ENCODE results near the gene ATG16L1. TPM values are rescaled to one million over a fixed set of nuclear protein-coding genes. Genes with fewer than 3 reads are reported as not detected.

The ATG16L1 gene
- 17.2 and 18.5 TPM in 2 replicates for total RNA-seq (2014; rRNA removed; shearing (Covaris generic))
- 16.2 and 16.7 TPM in 2 replicates for polyA plus RNA-seq (2016; fragmentation: Nextera tagmentation; extraction: Ambion mirVana)

GRCh38 chr2:233251306-233252116, at the start of gene ATG16L1:
Gene ATG16L1 (plus strand): TSS chr2:233251673. CDS start chr2:233251828, 155 bp downstream.
- 1% methylated on average over 69 to 70 of the region's 75 CpGs for WGBS, 2 experiments (ENCODE audit: low coverage in 1 of 2, low lambda C conversion rate in 2 of 2, missing lambda C conversion rate in 2 of 2)
- H3K4me1 ChIP-seq (ENCODE audit: insufficient read depth) = peaks cover 17% of the 10 kb centered on the region
- H3K9me3 ChIP-seq (ENCODE audit: low read depth) = no peaks in the 10 kb centered on the region
- TF ChIP-seq EZH2 (IDR thresholded peaks at IDR 0.05; ENCODE audit: insufficient read depth, poor library complexity, severe bottlenecking) (no peak), EZH2phosphoT487 (IDR thresholded peaks at IDR 0.05; ENCODE audit: insufficient read depth, low read depth) (no peak)
- H3K4me2 ChIP-seq (ENCODE audit: unreplicated experiment) = peak within 1 kb of the TSS; percentile 95
- peaks cover 7% of the 10 kb centered on the region; the same call in 1 of the 2 replicates for H3K36me3 ChIP-seq (ENCODE audit: low read depth)
- peak within 1 kb of the TSS; percentile 82 for H3K9ac ChIP-seq
- H3K27ac ChIP-seq = peak within 1 kb of the TSS; percentile 49
- H4K20me1 ChIP-seq (ENCODE audit: insufficient read depth) = no peaks in the 10 kb centered on the region
- peaks cover 49% of the 10 kb centered on the region for H3K79me2 ChIP-seq (ENCODE audit: insufficient read depth)
- peak within 1 kb of the TSS; percentile 92 for H3K4me3 ChIP-seq
- peak; percentile 99 for DNase-seq
- H3K9me2 ChIP-seq (ENCODE audit: insufficient read depth) = no peaks in the 10 kb centered on the region
- peaks cover 19% of the 10 kb centered on the region for H3F3A ChIP-seq (ENCODE audit: insufficient read depth)
- peak within 1 kb of the TSS; percentile 93 for H2AFZ ChIP-seq
- H3K27me3 ChIP-seq (replicated peaks; ENCODE audit: insufficient read depth) = no peaks in the 10 kb centered on the region
- in situ Hi-C loops (cut with MboI) = no loop called here

DNA sequence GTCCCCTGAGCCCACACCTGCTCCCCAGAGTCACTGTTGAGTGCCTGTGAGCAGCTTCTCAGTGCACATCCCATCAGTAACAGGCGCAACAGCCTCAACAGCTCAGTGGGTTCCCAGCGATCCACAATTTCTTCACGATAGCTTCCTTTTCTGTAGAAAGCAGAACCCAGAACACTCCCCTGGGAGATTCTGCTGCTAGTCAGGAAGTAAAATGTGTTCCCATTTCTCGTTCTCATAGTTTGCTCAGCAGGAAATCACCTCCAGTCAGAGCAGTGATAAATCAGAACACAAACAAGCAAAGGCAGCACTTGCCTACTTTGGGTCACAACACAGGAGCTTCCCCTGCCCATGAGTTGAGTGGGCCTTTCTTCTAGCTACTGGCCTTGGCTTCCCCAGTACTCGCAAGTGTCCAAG, 48.9 kb upstream of the ATG16L1 start:
- Histone ChIP-seq H2AFZ (no peak overlapping the region), H3K4me1 (ENCODE audit: insufficient read depth) (no peaks in the 10 kb centered on the region), H3K9me2 (ENCODE audit: insufficient read depth) (no peaks in the 10 kb centered on the region), H3K27ac (no peak overlapping the region), H3F3A (ENCODE audit: insufficient read depth) (no peaks in the 10 kb centered on the region), H3K9me3 (ENCODE audit: low read depth) (no peaks in the 10 kb centered on the region), H4K20me1 (ENCODE audit: insufficient read depth) (no peaks in the 10 kb centered on the region), H3K9ac (no peak overlapping the region), H3K36me3 (ENCODE audit: low read depth) (no peaks in the 10 kb centered on the region), H3K79me2 (ENCODE audit: insufficient read depth) (no peaks in the 10 kb centered on the region), H3K27me3 (replicated peaks; ENCODE audit: insufficient read depth) (peaks cover 9% of the 10 kb centered on the region; the same call in 1 of the 2 replicates), H3K4me3 (no peak overlapping the region), H3K4me2 (ENCODE audit: unreplicated experiment) (no peak overlapping the region)
- 61 to 63% methylated on average over 5 of the region's 5 CpGs for WGBS, 2 experiments (ENCODE audit: low coverage in 1 of 2, low lambda C conversion rate in 2 of 2, missing lambda C conversion rate in 2 of 2)
- DNase-seq = no peak
- in situ Hi-C loops (cut with MboI) = no loop called here
- TF ChIP-seq EZH2 (IDR thresholded peaks at IDR 0.05; ENCODE audit: insufficient read depth, poor library complexity, severe bottlenecking) (no peak), EZH2phosphoT487 (IDR thresholded peaks at IDR 0.05; ENCODE audit: insufficient read depth, low read depth) (no peak)

DNA sequence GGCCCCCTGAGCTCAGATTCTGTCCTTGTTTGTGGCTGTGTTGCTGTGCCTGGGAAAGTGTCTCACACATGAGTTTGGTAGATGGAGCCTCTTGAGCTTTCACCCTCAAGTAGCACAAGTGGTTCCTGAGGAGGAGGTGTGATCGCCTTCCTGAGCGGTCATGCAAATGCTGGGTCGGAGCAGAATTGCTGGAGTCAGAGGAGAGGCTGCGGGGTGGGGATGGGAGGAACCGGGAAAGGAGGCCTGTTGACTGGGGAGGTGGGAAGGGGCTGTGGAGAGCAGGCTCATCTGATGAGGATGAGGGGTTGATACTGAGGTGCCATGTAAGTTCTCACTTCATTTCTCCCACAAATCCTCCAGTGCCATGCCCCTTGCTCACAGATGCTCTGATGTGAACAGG, 48.4 kb upstream of the ATG16L1 start:
- in situ Hi-C loops (cut with MboI) = no loop called here
- no peak overlapping the region for H3K4me2 ChIP-seq (ENCODE audit: unreplicated experiment)
- WGBS, 2 experiments (ENCODE audit: low coverage in 1 of 2, low lambda C conversion rate in 2 of 2, missing lambda C conversion rate in 2 of 2) = 73 to 79% methylated on average over 5 of the region's 5 CpGs

DNA sequence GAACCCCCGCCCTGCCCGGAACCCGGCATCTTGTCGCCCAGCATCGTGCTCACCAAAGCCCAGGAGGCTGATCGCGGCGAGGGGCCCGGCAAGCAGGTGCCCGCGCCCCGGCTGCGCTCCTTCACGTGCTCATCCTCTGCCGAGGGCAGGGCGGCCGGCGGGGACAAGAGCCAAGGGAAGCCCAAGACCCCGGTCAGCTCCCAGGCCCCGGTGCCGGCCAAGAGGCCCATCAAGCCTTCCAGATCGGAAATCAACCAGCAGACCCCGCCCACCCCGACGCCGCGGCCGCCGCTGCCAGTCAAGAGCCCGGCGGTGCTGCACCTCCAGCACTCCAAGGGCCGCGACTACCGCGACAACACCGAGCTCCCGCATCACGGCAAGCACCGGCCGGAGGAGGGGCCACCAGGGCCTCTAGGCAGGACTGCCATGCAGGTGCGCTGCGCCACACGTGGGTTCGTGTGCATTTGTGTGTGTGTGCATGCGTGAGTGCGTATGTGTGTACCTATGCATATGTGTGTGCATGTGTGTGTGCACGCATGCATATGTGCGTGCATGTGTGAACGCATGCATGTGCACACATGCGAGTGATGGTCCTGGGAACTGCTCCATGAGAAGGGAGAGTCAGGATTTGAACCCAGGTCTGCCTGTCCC, 47.1 kb upstream of the ATG16L1 start:
- H3K9ac ChIP-seq = no peak overlapping the region
- H3K4me1 ChIP-seq (ENCODE audit: insufficient read depth) = no peaks in the 10 kb centered on the region
- H3K27ac ChIP-seq = no peak overlapping the region
- DNase-seq = no peak
- no peaks in the 10 kb centered on the region for H3K9me3 ChIP-seq (ENCODE audit: low read depth)
- no peaks in the 10 kb centered on the region for H3K9me2 ChIP-seq (ENCODE audit: insufficient read depth)
- no peak overlapping the region for H2AFZ ChIP-seq
- no peaks in the 10 kb centered on the region for H3K79me2 ChIP-seq (ENCODE audit: insufficient read depth)
- H3K36me3 ChIP-seq (ENCODE audit: low read depth) = no peaks in the 10 kb centered on the region
- H3F3A ChIP-seq (ENCODE audit: insufficient read depth) = no peaks in the 10 kb centered on the region
- H4K20me1 ChIP-seq (ENCODE audit: insufficient read depth) = no peaks in the 10 kb centered on the region
- 90 to 92% methylated on average over 46 to 50 of the region's 50 CpGs for WGBS, 2 experiments (ENCODE audit: low coverage in 1 of 2, low lambda C conversion rate in 2 of 2, missing lambda C conversion rate in 2 of 2)
- no peak overlapping the region for H3K4me2 ChIP-seq (ENCODE audit: unreplicated experiment)
- H3K27me3 ChIP-seq (replicated peaks; ENCODE audit: insufficient read depth) = peaks cover 20% of the 10 kb centered on the region; the same call in 1 of the 2 replicates
- TF ChIP-seq EZH2 (IDR thresholded peaks at IDR 0.05; ENCODE audit: insufficient read depth, poor library complexity, severe bottlenecking) (no peak), EZH2phosphoT487 (IDR thresholded peaks at IDR 0.05; ENCODE audit: insufficient read depth, low read depth) (no peak)
- H3K4me3 ChIP-seq = no peak overlapping the region
- in situ Hi-C loops (cut with MboI) = no loop called here

More for the DNA sequence above, 48.4 kb upstream of the ATG16L1 start:
- H3K9me2 ChIP-seq (ENCODE audit: insufficient read depth) = no peaks in the 10 kb centered on the region
- no peak for DNase-seq
- H3K4me1 ChIP-seq (ENCODE audit: insufficient read depth) = no peaks in the 10 kb centered on the region
- no peak overlapping the region for H3K9ac ChIP-seq
- H3K27me3 ChIP-seq (replicated peaks; ENCODE audit: insufficient read depth) = peaks cover 11% of the 10 kb centered on the region; the same call in 1 of the 2 replicates
- H2AFZ ChIP-seq = no peak overlapping the region
- H3K27ac ChIP-seq = no peak overlapping the region
- H3K9me3 ChIP-seq (ENCODE audit: low read depth) = no peaks in the 10 kb centered on the region
- H3F3A ChIP-seq (ENCODE audit: insufficient read depth) = no peaks in the 10 kb centered on the region
- no peak for TF ChIP-seq EZH2phosphoT487 (IDR thresholded peaks at IDR 0.05; ENCODE audit: insufficient read depth, low read depth)
- no peak for TF ChIP-seq EZH2 (IDR thresholded peaks at IDR 0.05; ENCODE audit: insufficient read depth, poor library complexity, severe bottlenecking)
- no peaks in the 10 kb centered on the region for H3K79me2 ChIP-seq (ENCODE audit: insufficient read depth)
- no peaks in the 10 kb centered on the region for H4K20me1 ChIP-seq (ENCODE audit: insufficient read depth)
- H3K36me3 ChIP-seq (ENCODE audit: low read depth) = no peaks in the 10 kb centered on the region
- no peak overlapping the region for H3K4me3 ChIP-seq
